MM.1S (cell line): Measurements from ENCODE around the gene DNAJB4.

ENCODE experiments used
- DNase-seq: peaks from one replicate; pipeline ENCODE4 v3.0.0-alpha.2; 2015
- H2AFZ ChIP-seq: fragments of 300-600 bp; sonication (generic); 2 replicates; pipeline ENCODE4 v1.6.0; 2016; ENCODE audit warnings: antibody characterized with exemption, low read length
- H3F3A ChIP-seq: fragments of 300-600 bp; sonication (generic); 2 replicates; pipeline ENCODE4 v1.6.1; 2016; ENCODE audit warnings: mild to moderate bottlenecking, antibody characterized with exemption, low read length, moderate library complexity, mixed read lengths; ENCODE audit not compliant: insufficient read depth
- H3K27ac ChIP-seq: fragments of 300-600 bp; sonication (generic); 2 replicates; pipeline ENCODE4 v1.5.1; 2016; ENCODE audit warnings: mild to moderate bottlenecking, low read length
- H3K27me3 ChIP-seq: fragments of 300-600 bp; sonication (generic); replicated peaks from 2 replicates; pipeline ENCODE4 v1.6.0; 2016; ENCODE audit warnings: low read length; ENCODE audit not compliant: insufficient read depth
- H3K36me3 ChIP-seq: fragments of 300-600 bp; sonication (generic); replicated peaks from 2 replicates; pipeline ENCODE4 v1.6.1; 2016; ENCODE audit warnings: mild to moderate bottlenecking, low read length, mixed read lengths; ENCODE audit not compliant: insufficient read depth
- H3K4me1 ChIP-seq: fragments of 300-600 bp; sonication (generic); 2 replicates; pipeline ENCODE4 v1.6.1; 2016; ENCODE audit warnings: low read length, mixed read lengths
- H3K4me2 ChIP-seq: fragments of 300-600 bp; sonication (generic); 2 replicates; pipeline ENCODE4 v1.6.0; 2016; ENCODE audit warnings: low read depth, low read length
- H3K4me3 ChIP-seq: fragments of 300-600 bp; sonication (generic); 2 replicates; pipeline ENCODE4 v1.5.1; 2016; ENCODE audit warnings: low read length, mixed read lengths
- H3K79me2 ChIP-seq: fragments of 300-600 bp; sonication (generic); 2 replicates; pipeline ENCODE4 v1.6.1; 2016; ENCODE audit warnings: mixed run types, low read length, mixed read lengths
- H3K9ac ChIP-seq: fragments of 300-600 bp; sonication (generic); 2 replicates; pipeline ENCODE4 v1.6.1; 2016; ENCODE audit warnings: low read length, mixed read lengths
- H3K9me2 ChIP-seq: fragments of 300-600 bp; sonication (generic); replicated peaks from 2 replicates; pipeline ENCODE4 v1.6.1; 2016; ENCODE audit warnings: mild to moderate bottlenecking, low read length, mixed read lengths; ENCODE audit not compliant: insufficient read depth
- H3K9me3 ChIP-seq: fragments of 300-600 bp; sonication (generic); replicated peaks from 2 replicates; pipeline ENCODE4 v1.6.1; 2016; ENCODE audit warnings: mild to moderate bottlenecking, low read length, mixed read lengths; ENCODE audit not compliant: insufficient read depth
- H4K20me1 ChIP-seq: fragments of 300-600 bp; sonication (generic); 2 replicates; pipeline ENCODE4 v1.6.1; 2016; ENCODE audit warnings: mild to moderate bottlenecking, low read length, moderate library complexity, mixed read lengths; ENCODE audit not compliant: insufficient read depth
- CTCF ChIP-seq: fragments of 300-600 bp; sonication (generic); IDR thresholded peaks from 2 replicates; pipeline ENCODE4 v1.5.1; 2016; ENCODE audit warnings: antibody characterized with exemption, low read length, mixed read lengths
- EZH2 ChIP-seq: fragments of 300-600 bp; sonication (generic); optimal IDR thresholded peaks from 2 replicates; pipeline ENCODE3; 2017; ENCODE audit warnings: low read depth, mild to moderate bottlenecking, antibody characterized with exemption, low read length, mixed read lengths
- EZH2phosphoT487 ChIP-seq: fragments of 300-600 bp; sonication (generic); IDR thresholded peaks from 2 replicates; pipeline ENCODE4 v1.6.1; 2018; ENCODE audit warnings: antibody characterized with exemption, low read length

The DNAJB4 gene

DNA sequence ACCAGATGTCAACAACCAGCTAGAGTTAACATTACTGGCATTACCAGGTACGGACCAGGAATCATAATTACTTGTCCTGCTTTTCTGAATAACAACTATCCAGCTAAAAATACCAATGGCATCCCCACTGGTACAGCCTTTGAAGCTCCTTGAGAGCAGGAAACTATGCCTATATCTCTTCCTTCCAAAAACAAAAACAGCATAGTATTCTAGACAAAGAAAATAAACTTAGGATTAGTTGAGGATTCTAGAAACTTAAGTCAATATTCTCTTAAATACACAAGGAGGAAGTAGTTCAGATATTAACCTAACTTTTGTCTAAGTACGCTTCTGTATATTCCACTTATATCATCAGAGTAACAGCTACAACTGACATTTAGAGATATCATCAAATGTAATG is 28.8 kb upstream of the DNAJB4 start:
- Histone ChIP-seq H3K4me1 (peaks cover 20% of the 10 kb centered on the region), H3K4me2 (peak overlapping the region; percentile 84), H3K9ac (no peak overlapping the region; the same call in 1 of the 2 replicates), H2AFZ (no peak overlapping the region), H3K36me3 (peaks cover 6% of the 10 kb centered on the region; the same call in 1 of the 2 replicates), H3K79me2 (peaks cover 95% of the 10 kb centered on the region), H4K20me1 (peaks cover 69% of the 10 kb centered on the region), H3K9me2 (no peaks in the 10 kb centered on the region), H3K27ac (no peak overlapping the region), H3K9me3 (no peaks in the 10 kb centered on the region), H3K27me3 (no peaks in the 10 kb centered on the region), H3K4me3 (peak overlapping the region; percentile 82), H3F3A (peaks cover 21% of the 10 kb centered on the region)
- no peak for TF ChIP-seq CTCF
- no peak for TF ChIP-seq EZH2phosphoT487
- no peak for TF ChIP-seq EZH2
- no peak for DNase-seq

DNA sequence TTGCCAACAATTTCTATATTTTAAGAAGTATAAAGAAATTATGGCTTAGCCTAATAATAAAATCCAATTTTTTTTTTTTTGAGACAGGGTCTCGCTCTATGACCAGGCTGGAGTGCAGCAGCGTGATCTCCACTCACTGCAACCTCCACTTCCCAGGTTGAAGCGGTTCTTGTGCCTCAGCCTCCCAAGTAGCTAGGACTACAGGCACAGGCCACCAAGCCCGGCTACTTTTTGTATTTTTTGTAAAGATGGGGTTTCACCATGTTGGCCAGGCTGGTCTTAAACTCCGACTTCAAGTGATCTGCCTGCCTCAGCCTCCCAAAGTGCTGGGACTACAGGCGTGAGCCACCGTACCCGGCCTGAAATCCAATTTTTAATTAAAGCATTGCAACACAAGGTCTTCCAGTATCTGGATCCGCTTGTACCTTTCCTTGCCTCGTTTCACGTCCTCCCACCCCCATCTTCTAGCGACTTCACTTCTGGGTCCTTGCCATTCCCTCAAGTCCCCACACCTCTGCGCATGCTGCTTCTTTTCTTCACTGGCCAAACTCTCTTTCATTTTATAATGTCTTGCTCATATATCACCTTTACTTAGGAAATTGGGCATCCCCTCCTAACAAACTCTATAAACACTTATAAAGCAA is 28.2 kb upstream of the DNAJB4 start:
- Histone ChIP-seq H3F3A (peaks cover 21% of the 10 kb centered on the region), H3K9me3 (no peaks in the 10 kb centered on the region), H3K79me2 (peaks cover 95% of the 10 kb centered on the region), H3K4me2 (peak overlapping the region; percentile 84), H4K20me1 (peaks cover 63% of the 10 kb centered on the region), H3K9me2 (no peaks in the 10 kb centered on the region), H3K9ac (peak overlapping the region; percentile 98; the same call in 1 of the 2 replicates), H3K4me3 (peak overlapping the region; percentile 82), H3K36me3 (peaks cover 6% of the 10 kb centered on the region; the same call in 1 of the 2 replicates), H3K4me1 (peaks cover 20% of the 10 kb centered on the region), H3K27me3 (no peaks in the 10 kb centered on the region), H3K27ac (no peak overlapping the region), H2AFZ (no peak overlapping the region)
- no peak for DNase-seq
- TF ChIP-seq CTCF (no peak), EZH2 (no peak), EZH2phosphoT487 (no peak)

- peak overlapping the region; percentile 82 for H3K4me3 ChIP-seq
- H3K36me3 ChIP-seq = peaks cover 6% of the 10 kb centered on the region; the same call in 1 of the 2 replicates
- no peak for DNase-seq
- no peaks in the 10 kb centered on the region for H3K9me3 ChIP-seq
- TF ChIP-seq CTCF (no peak), EZH2 (no peak), EZH2phosphoT487 (no peak)
- H3K4me2 ChIP-seq = peak overlapping the region; percentile 84
- H3K79me2 ChIP-seq = peaks cover 86% of the 10 kb centered on the region
- H3K4me1 ChIP-seq = peaks cover 20% of the 10 kb centered on the region
- H2AFZ ChIP-seq = no peak overlapping the region
- peak overlapping the region; percentile 98; the same call in 1 of the 2 replicates for H3K27ac ChIP-seq
- peak overlapping the region; percentile 98 for H3K9ac ChIP-seq
- H3K9me2 ChIP-seq = no peaks in the 10 kb centered on the region
- peaks cover 21% of the 10 kb centered on the region for H3F3A ChIP-seq
- H3K27me3 ChIP-seq = no peaks in the 10 kb centered on the region
- peaks cover 49% of the 10 kb centered on the region for H4K20me1 ChIP-seq
Observed at GRCh38 chr1:77977989-77978292, 26.8 kb upstream of the DNAJB4 start.
